ENCODE measurements around the gene REC8. TPM values are rescaled to one million over a fixed set of nuclear protein-coding genes. Genes with fewer than 3 reads are reported as not detected.

Gene REC8
- total and polyA plus RNA-seq, 9 donors, result 4.9 to 75.4 (median 8.1) TPM

- Histone ChIP-seq H3K9me3 (no peaks in the 10 kb centered on the region), H3K36me3 (no peaks in the 10 kb centered on the region), H3K27ac (no peak overlapping the region), H3K4me1 (ENCODE audit: insufficient read depth) (peaks cover 2% of the 10 kb centered on the region), H3K27me3 (no peaks in the 10 kb centered on the region), H3K4me3 (no peak overlapping the region)
- intact Hi-C loops (cut with DNase I), result no loop called here
- WGBS, 3 donors, result 0 to 1% (median 0%) methylated on average over 3 of the region's 3 CpGs
- TF ChIP-seq EP300 (IDR thresholded peaks at IDR 0.05) (no peak), CTCF (IDR thresholded peaks at IDR 0.05) (no peak), POLR2A (IDR thresholded peaks at IDR 0.05) (no peak)
- no peak for DNase-seq
Observed at GRCh38 chr14:24189059-24189375, 17.1 kb downstream of the REC8 start.

GRCh38 chr14:24189460-24189859, 17.6 kb downstream of the REC8 start:
- intact Hi-C loops (cut with DNase I), result no loop called here
- H3K4me1 ChIP-seq (ENCODE audit: insufficient read depth), result peaks cover 2% of the 10 kb centered on the region
- no peak for DNase-seq
- no peaks in the 10 kb centered on the region for H3K36me3 ChIP-seq
- H3K9me3 ChIP-seq, result no peaks in the 10 kb centered on the region
- no peak overlapping the region for H3K4me3 ChIP-seq
- no peak overlapping the region for H3K27ac ChIP-seq
- H3K27me3 ChIP-seq, result no peaks in the 10 kb centered on the region
- WGBS, 3 donors, result 88 to 95% (median 90%) methylated on average over 9 of the region's 9 CpGs
- TF ChIP-seq POLR2A (IDR thresholded peaks at IDR 0.05), result no peak
- no peak for TF ChIP-seq CTCF (IDR thresholded peaks at IDR 0.05)
- TF ChIP-seq EP300 (IDR thresholded peaks at IDR 0.05), result no peak

- intact Hi-C loops (cut with DNase I), result no loop called here
- H3K4me1 ChIP-seq (ENCODE audit: insufficient read depth), result peaks cover 5% of the 10 kb centered on the region
Observed at GRCh38 chr14:24190416-24190815, 18.5 kb downstream of the REC8 start.

GRCh38 chr14:24192933-24193332, 21.1 kb downstream of the REC8 start:
- H3K4me1 ChIP-seq (ENCODE audit: insufficient read depth), result peaks cover 4% of the 10 kb centered on the region
- H3K27me3 ChIP-seq, result no peaks in the 10 kb centered on the region
- no peak overlapping the region for H3K27ac ChIP-seq
- no peak overlapping the region for H3K4me3 ChIP-seq
- H3K36me3 ChIP-seq, result no peaks in the 10 kb centered on the region
- WGBS, 3 donors, result 93 to 96% (median 95%) methylated on average over 15 of the region's 15 CpGs
- DNase-seq, result no peak
- H3K9me3 ChIP-seq, result no peaks in the 10 kb centered on the region
- intact Hi-C loops (cut with DNase I), result no loop called here
- TF ChIP-seq CTCF (IDR thresholded peaks at IDR 0.05) (no peak), EP300 (IDR thresholded peaks at IDR 0.05) (no peak), POLR2A (IDR thresholded peaks at IDR 0.05) (no peak)

More at GRCh38 chr14:24190416-24190815, 18.5 kb downstream of the REC8 start:
- TF ChIP-seq EP300 (IDR thresholded peaks at IDR 0.05) (no peak), POLR2A (IDR thresholded peaks at IDR 0.05) (no peak), CTCF (IDR thresholded peaks at IDR 0.05) (no peak)
- Histone ChIP-seq H3K27ac (no peak overlapping the region), H3K9me3 (no peaks in the 10 kb centered on the region), H3K4me3 (no peak overlapping the region), H3K36me3 (no peaks in the 10 kb centered on the region), H3K27me3 (no peaks in the 10 kb centered on the region)
- 82 to 89% (median 87%) methylated on average over 10 of the region's 10 CpGs for WGBS, 3 donors
- DNase-seq, result no peak

Measured in ovary (tissue), 9 donors.